Fibroblast of skin of left biceps (primary cell): ENCODE data around the gene EPHB2.

Source experiments
- DNase-seq, 2 experiments: peaks; one replicate each; pipeline ENCODE4 v3.0.0-alpha.2; 2013; ENCODE audit warnings: low read depth in 2 of 2

The EPHB2 gene

DNA sequence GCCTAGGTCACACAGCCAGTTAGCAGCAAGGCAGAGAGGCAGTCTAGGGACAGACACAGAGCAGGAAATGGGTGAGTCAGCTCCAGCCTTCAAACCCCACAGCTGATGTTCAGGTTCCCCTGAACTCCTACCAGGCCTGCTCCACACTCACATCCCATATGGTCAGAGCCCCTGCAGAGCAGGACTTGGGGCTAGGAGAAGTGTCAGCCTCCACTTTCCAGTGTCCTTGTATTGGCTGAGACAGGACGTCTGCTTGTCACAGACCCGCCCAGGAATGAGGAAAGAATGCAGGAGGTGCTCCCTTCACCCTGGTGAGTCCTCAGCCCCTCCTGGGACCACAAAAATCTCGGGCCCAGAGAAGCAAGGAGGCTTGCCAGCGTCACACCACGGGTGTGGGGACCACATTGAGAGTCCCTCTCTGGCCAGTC, 169.5 kb downstream of the EPHB2 start:
- DNase-seq, result peak in 1 of 2 experiments; percentile 18

GRCh38 chr1:22883406-22883805, 172.8 kb downstream of the EPHB2 start:
- no peak for DNase-seq

DNA sequence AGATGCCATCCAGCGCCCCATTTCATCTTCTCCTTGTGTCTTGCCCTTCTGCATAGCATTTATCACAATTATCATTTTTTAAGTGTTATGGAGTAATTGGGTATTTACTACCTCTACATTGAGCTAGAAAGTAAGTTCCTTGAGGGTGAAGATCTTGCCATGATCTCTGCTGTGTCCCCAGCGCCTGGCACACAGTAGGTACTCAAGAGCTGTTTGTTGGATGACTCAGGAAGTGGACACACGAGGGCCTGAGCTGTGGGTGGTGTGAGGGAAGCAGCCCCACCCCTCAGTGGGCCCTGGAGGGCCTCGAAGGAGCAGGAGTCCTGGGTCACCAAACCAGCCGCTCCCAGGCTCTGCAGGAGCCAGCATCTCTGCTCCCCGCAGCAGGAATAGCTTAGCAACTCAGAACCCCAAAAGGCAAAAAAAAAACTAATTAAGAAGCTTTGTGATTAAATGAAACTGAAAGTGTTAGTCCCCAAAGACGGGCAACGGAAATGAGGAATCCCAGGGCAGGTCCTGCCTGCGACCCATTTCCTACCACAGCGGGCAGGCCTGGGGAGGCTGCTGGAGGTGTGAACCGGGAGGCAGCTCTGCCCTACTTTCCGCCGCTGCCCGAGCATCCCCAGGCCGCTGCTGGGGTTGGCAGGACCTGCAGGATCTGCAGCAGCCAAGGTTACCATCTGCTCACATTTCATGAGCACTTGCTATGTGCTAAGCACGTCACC, 174.3 kb downstream of the EPHB2 start:
- DNase-seq, result no peak

DNA sequence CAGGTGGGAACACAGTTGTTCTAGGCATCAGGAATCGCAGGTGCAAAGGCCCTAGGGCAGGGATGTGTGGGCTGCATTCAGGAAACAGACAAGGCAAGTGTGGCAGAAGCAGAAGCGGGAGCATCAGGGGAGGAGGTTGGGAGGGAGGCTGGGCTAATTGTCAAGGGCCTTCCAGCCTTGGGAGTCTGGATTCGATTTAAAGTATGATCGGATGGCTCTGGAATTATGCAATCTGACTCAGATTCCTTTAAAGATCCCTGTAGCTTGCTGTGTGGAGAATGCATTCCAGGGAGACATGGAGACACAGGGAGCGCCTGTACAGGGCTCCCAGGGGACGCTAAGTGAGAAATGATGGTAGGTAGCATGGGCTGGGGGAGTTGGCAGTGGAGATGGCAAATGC, 175.6 kb downstream of the EPHB2 start:
- DNase-seq, result peak; percentile 90

DNA sequence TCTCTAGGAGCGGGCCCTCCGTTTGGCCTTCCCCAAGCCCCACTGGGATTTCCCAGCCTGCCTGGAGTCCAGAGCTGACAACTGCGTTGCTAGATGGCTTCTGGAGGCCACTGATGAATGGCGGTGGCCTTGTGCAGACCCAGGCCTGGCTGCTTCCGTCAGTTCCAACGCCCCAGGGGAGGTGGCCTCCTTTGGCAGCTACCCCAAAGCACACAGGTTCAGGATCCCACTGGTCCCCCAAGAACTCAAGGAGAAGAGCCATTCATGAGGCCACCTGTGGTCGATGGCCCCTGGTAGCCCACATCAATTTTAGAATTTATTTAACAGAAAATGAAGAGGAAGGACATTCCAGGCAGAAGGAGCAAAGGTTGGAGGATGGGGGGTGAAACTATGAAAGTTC, 176.9 kb downstream of the EPHB2 start:
- DNase-seq, result no peak

DNA sequence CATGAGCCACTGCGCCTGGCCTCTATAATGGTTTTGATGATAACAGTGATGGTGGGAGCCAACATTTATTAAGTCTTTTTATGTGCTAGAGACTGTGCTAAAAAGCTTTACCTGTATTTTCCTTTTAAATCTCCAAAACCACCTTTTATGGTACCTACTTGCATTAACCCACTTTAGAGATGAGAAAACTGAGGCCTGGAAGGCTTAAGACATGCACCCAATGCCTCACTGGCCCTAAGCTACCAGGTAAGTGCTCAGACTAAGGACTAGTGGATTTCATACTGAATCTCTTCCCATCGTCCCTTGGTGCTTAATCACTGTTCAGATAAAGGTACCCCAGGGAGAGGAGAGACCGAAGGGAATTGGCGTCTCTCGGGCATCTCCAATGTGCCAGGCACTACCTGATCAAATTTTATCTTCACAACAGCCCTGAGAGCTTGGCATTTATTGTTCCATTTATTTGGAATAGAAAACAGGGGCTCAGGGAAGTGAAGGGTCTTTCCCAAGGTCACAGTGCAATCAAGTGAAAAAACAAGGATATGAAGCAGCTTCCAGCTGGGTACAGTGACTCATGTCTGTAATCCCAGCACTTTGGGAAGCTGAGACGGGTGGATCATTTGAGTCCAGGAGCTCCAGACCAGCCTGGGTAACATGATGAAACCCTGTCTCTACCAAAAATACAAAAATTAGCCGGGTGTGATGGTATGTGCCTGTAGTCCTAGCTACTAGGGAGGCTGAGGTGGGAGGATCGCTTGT, 177.9 kb downstream of the EPHB2 start:
- DNase-seq, result no peak

GRCh38 chr1:22889213-22889827, 178.7 kb downstream of the EPHB2 start:
- no peak for DNase-seq

- no peak for DNase-seq
These were observed 182.2 kb downstream of the EPHB2 start for GRCh38 chr1:22892789-22893188.

DNA sequence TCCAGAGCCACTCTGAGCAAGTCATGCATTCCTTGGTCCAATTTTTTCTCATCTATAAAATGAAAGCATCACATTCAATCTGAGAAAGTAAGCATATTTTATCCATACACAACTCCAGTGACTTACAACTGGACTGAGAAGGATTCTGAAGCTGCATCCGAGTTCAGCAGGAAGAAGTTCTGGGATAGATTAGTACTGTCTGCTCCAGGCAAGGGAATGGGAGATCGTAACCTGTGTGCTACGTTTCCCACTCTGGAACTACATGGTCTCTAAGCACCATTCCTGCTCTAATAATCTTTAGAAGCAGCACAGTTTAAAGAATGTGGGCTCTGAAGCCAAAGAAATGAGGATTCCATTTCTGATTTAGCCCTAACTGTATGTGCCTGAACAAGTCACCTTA, 182.7 kb downstream of the EPHB2 start:
- no peak for DNase-seq

- no peak for DNase-seq
These were observed 184.7 kb downstream of the EPHB2 start for GRCh38 chr1:22895357-22895756.

DNA sequence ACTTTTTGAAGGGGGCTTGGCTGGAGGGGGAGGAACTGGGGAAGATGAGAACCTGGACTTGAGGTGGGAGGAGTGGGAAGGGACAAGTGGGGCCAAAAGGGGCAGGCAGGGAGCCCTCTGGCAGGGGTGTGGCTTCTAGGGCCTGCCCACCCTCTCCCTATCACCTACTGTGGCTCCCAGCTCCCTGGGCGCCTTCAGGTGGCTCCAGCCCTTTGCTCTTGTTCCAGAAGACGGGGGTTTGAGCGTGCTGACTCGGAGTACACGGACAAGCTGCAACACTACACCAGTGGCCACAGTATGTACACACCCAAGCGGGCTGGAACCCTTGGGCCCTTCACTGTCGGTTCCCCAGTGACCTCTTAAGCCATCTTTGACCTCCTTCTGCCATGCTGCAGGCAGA, 185.5 kb downstream of the EPHB2 start:
- DNase-seq, result no peak

- no peak for DNase-seq
These were observed 189.8 kb downstream of the EPHB2 start for GRCh38 chr1:22900451-22900850.

DNA sequence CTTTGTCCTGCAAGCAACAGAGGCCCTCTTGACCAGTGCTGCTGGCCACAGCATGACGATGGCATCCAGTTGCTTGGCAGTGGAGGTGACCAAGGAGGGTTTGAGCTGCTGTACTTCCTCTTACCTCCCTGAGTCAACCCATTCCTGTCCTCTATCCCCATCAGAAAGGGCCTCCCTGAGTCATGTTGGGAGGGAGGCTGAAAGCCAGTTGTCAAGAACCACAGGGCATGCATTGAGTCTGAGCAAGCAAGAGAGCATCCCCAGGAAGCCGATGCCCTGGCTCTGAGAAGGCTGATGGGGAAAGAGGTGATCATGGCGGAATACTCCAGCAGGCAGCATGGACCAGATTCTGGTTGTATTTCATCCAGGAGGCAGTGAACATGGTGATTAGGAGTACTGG, 192.5 kb downstream of the EPHB2 start:
- DNase-seq, result no peak

DNA sequence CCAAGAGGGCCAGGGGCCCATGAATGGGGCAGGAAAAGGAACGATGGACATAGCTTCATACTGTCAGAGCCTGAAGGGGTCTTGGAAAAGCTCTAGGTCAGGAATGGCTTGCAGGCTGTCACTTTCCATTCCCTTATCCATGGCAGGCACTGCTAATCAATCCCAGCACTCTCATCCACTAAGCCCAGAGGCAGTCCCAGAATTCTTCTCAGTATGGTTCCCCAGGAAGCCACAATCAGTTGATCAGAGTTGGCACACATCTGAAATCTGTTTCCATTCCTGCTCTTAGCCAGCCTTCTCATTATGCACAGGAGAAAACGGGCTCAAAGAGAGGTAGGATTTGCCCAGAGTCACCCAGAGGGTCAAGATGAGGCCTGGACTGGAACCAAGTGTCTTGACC, 196.3 kb downstream of the EPHB2 start:
- no peak for DNase-seq

GRCh38 chr1:22907528-22907927, 196.9 kb downstream of the EPHB2 start:
- DNase-seq, result no peak

- no peak for DNase-seq
These were observed 198.3 kb downstream of the EPHB2 start for GRCh38 chr1:22908880-22909426.

DNA sequence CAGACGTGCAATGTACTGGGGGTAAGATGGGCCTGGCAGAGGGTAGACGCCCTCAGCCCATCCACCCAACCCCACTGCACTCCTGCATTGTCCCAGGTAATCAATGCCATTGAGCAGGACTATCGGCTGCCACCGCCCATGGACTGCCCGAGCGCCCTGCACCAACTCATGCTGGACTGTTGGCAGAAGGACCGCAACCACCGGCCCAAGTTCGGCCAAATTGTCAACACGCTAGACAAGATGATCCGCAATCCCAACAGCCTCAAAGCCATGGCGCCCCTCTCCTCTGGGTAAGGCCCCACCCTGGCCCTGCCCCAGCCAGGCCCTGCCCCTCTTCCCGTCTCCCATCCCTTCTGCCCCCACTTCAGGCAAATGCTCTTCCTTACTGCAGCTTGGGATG, 199.6 kb downstream of the EPHB2 start:
- DNase-seq, result no peak

- no peak for DNase-seq
These were observed 200.5 kb downstream of the EPHB2 start for GRCh38 chr1:22910986-22911651.

DNA sequence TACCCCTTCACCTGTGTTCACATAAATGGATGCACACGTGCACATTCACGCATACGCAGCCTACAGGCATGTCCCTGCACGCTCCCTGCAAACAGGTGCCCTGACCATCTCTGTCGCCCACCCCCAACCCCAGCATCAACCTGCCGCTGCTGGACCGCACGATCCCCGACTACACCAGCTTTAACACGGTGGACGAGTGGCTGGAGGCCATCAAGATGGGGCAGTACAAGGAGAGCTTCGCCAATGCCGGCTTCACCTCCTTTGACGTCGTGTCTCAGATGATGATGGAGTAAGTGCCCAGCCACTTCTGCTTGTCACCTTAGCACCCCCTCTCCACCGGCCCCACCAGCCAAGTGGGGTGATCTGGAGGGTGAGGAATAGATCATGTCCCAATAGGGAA, 201.7 kb downstream of the EPHB2 start:
- DNase-seq, result no peak

- no peak for DNase-seq
These were observed 202.9 kb downstream of the EPHB2 start for GRCh38 chr1:22913421-22914141.

DNA sequence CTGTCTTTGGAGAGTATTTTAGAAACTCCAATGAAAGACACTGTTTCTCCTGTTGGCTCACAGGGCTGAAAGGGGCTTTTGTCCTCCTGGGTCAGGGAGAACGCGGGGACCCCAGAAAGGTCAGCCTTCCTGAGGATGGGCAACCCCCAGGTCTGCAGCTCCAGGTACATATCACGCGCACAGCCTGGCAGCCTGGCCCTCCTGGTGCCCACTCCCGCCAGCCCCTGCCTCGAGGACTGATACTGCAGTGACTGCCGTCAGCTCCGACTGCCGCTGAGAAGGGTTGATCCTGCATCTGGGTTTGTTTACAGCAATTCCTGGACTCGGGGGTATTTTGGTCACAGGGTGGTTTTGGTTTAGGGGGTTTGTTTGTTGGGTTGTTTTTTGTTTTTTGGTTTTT, 203.5 kb downstream of the EPHB2 start:
- no peak for DNase-seq
